Measurements from ENCODE around the gene F5.
"Not testable (repeated sequence)": the region's sequence is repeated elsewhere in the genome, so short reads cannot be mapped to it uniquely, and the experiment has no call there.

F5 gene

GRCh38 chr1:169514566-169515270 lies 71.6 kb downstream of the F5 start:
- Histone ChIP-seq H3K9me3 (ENCODE audit: insufficient read depth, low read depth, low read length) (no peaks in the 10 kb centered on the region), H3K36me3 (ENCODE audit: insufficient read depth, low read depth, low read length) (no peaks in the 10 kb centered on the region), H3K4me3 (ENCODE audit: low read length) (no peak overlapping the region), H3K9ac (ENCODE audit: low read depth, low read length) (no peak overlapping the region), H3K4me1 (ENCODE audit: insufficient read depth, low read length) (peaks cover 4% of the 10 kb centered on the region; the same call in 1 of the 2 replicates), H3K27ac (ENCODE audit: low read length) (no peak overlapping the region), H3K27me3 (ENCODE audit: insufficient read depth, low read length) (no peaks in the 10 kb centered on the region)

GRCh38 chr1:169513208-169513607 lies 73.1 kb downstream of the F5 start:
- Histone ChIP-seq H3K27me3 (ENCODE audit: insufficient read depth, low read length) (no peaks in the 10 kb centered on the region), H3K9me3 (ENCODE audit: insufficient read depth, low read depth, low read length) (no peaks in the 10 kb centered on the region), H3K9ac (ENCODE audit: low read depth, low read length) (no peak overlapping the region), H3K4me3 (ENCODE audit: low read length) (no peak overlapping the region), H3K27ac (ENCODE audit: low read length) (no peak overlapping the region), H3K36me3 (ENCODE audit: insufficient read depth, low read depth, low read length) (no peaks in the 10 kb centered on the region), H3K4me1 (ENCODE audit: insufficient read depth, low read length) (peaks cover 4% of the 10 kb centered on the region; the same call in 1 of the 2 replicates)

- H3K4me1 ChIP-seq (ENCODE audit: insufficient read depth, low read length): peaks cover 4% of the 10 kb centered on the region; the same call in 1 of the 2 replicates
- no peaks in the 10 kb centered on the region for H3K36me3 ChIP-seq (ENCODE audit: insufficient read depth, low read depth, low read length)
- H3K9ac ChIP-seq (ENCODE audit: low read depth, low read length): no peak overlapping the region
- no peaks in the 10 kb centered on the region for H3K27me3 ChIP-seq (ENCODE audit: insufficient read depth, low read length)
- H3K9me3 ChIP-seq (ENCODE audit: insufficient read depth, low read depth, low read length): no peaks in the 10 kb centered on the region
- H3K27ac ChIP-seq (ENCODE audit: low read length): no peak overlapping the region
- H3K4me3 ChIP-seq (ENCODE audit: low read length): no peak overlapping the region
Observed at GRCh38 chr1:169511316-169512005, 74.8 kb downstream of the F5 start.

GRCh38 chr1:169510060-169510459 lies 76.2 kb downstream of the F5 start:
- H3K9me3 ChIP-seq (ENCODE audit: insufficient read depth, low read depth, low read length): no peaks in the 10 kb centered on the region
- no peak overlapping the region for H3K9ac ChIP-seq (ENCODE audit: low read depth, low read length)
- H3K4me3 ChIP-seq (ENCODE audit: low read length): no peak overlapping the region
- H3K4me1 ChIP-seq (ENCODE audit: insufficient read depth, low read length): peaks cover 4% of the 10 kb centered on the region; the same call in 1 of the 2 replicates
- H3K27me3 ChIP-seq (ENCODE audit: insufficient read depth, low read length): no peaks in the 10 kb centered on the region
- no peak overlapping the region for H3K27ac ChIP-seq (ENCODE audit: low read length)
- no peaks in the 10 kb centered on the region for H3K36me3 ChIP-seq (ENCODE audit: insufficient read depth, low read depth, low read length)

DNA sequence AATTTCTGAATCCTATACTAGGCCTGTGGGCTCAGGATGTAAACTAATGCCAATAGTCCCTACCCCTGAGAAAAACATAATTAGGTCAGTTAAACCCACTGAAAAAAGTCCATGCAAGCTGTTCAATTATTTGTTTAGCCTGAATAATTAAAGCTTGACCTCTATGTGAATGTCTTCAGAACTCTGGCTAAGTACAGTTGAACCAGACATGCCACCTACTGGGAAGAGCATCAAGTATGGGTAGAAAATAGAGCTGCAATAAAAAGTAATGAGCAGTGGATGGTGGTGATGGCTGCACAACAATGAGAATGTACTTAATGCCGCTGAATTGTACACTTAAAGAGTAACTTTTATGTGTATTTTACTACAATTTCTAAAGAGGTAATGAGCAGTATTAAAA lies 76.9 kb downstream of the F5 start:
- no peak overlapping the region for H3K27ac ChIP-seq (ENCODE audit: low read length)
- no peaks in the 10 kb centered on the region for H3K27me3 ChIP-seq (ENCODE audit: insufficient read depth, low read length)
- H3K4me1 ChIP-seq (ENCODE audit: insufficient read depth, low read length): peaks cover 4% of the 10 kb centered on the region; the same call in 1 of the 2 replicates
- no peaks in the 10 kb centered on the region for H3K9me3 ChIP-seq (ENCODE audit: insufficient read depth, low read depth, low read length)
- no peak overlapping the region for H3K9ac ChIP-seq (ENCODE audit: low read depth, low read length)
- no peaks in the 10 kb centered on the region for H3K36me3 ChIP-seq (ENCODE audit: insufficient read depth, low read depth, low read length)
- no peak overlapping the region for H3K4me3 ChIP-seq (ENCODE audit: low read length)

DNA sequence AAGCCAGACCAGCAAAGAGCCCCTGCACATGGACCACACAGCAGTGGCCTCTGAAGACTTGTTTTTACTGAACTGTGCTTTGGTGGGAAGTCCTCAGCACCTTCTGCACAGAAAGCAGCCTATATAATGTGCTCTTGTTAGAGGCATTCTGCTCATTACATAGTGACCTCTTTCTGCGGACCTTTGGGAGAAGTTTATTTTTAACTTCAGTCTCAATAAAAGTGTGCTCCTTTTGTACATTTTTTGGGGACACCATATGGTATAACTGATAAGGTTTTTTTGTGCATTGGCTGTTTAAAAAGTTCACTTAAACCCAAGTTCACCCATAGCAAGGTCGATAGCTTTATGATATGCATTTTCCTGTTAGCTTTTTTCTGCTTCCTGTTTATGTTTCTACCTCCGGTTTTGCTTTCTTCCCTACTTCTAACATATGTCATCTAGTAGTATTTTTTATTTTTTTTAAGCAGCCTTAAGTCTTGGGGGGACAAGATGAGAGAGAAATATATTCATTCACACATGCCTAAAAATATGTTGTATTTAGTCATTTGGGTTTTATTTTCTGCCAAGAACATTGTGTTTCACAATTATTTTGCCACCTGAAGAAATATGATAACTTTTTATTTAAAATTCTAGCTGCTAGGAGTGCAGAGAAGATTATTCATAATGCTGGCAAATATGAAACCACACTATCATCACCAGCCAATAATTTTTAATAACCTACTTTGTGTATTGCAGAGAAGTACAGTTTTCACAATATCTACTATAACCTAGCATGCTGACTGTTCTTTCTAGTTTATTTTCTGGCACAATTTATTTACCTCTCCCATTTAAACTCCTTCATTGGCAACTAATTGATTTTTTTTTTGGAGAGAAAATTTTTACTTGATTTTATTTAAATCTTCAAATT lies 77.6 kb downstream of the F5 start:
- Histone ChIP-seq H3K27ac (ENCODE audit: low read length) (no peak overlapping the region), H3K36me3 (ENCODE audit: insufficient read depth, low read depth, low read length) (no peaks in the 10 kb centered on the region), H3K27me3 (ENCODE audit: insufficient read depth, low read length) (no peaks in the 10 kb centered on the region), H3K9me3 (ENCODE audit: insufficient read depth, low read depth, low read length) (no peaks in the 10 kb centered on the region), H3K4me1 (ENCODE audit: insufficient read depth, low read length) (peaks cover 4% of the 10 kb centered on the region; the same call in 1 of the 2 replicates), H3K9ac (ENCODE audit: low read depth, low read length) (no peak overlapping the region), H3K4me3 (ENCODE audit: low read length) (no peak overlapping the region)

GRCh38 chr1:169507413-169507812 lies 78.9 kb downstream of the F5 start:
- H3K27ac ChIP-seq (ENCODE audit: low read length): no peak overlapping the region
- no peaks in the 10 kb centered on the region for H3K36me3 ChIP-seq (ENCODE audit: insufficient read depth, low read depth, low read length)
- no peak overlapping the region for H3K9ac ChIP-seq (ENCODE audit: low read depth, low read length)
- no peak overlapping the region for H3K4me3 ChIP-seq (ENCODE audit: low read length)
- no peaks in the 10 kb centered on the region for H3K27me3 ChIP-seq (ENCODE audit: insufficient read depth, low read length)
- no peaks in the 10 kb centered on the region; the same call in 1 of the 2 replicates for H3K4me1 ChIP-seq (ENCODE audit: insufficient read depth, low read length)
- H3K9me3 ChIP-seq (ENCODE audit: insufficient read depth, low read depth, low read length): no peaks in the 10 kb centered on the region

DNA sequence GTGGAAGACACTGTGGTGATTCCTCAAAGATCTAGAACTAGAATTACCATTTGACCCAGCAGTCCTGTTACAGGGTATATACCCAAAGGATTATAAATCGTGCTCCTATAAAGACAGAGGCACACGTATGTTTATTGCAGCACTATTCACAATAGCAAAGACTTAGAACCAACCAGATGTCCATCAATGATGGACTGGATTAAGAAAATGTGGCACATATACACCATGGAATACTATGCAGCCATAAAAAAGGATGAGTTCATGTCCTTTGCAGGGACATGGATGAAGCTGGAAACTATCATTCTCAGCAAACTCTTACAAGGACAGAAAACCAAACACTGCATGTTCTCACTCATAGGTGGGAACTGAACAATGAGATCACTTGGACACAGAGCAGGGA lies 82.7 kb downstream of the F5 start:
- H3K4me3 ChIP-seq (ENCODE audit: low read length); H3K9ac ChIP-seq (ENCODE audit: low read depth, low read length); H3K27me3 ChIP-seq (ENCODE audit: insufficient read depth, low read length); H3K36me3 ChIP-seq (ENCODE audit: insufficient read depth, low read depth, low read length); H3K9me3 ChIP-seq (ENCODE audit: insufficient read depth, low read depth, low read length); H3K4me1 ChIP-seq (ENCODE audit: insufficient read depth, low read length); H3K27ac ChIP-seq (ENCODE audit: low read length): not testable (repeated sequence)

- H3K4me3 ChIP-seq (ENCODE audit: low read length): no peak overlapping the region
- H3K36me3 ChIP-seq (ENCODE audit: insufficient read depth, low read depth, low read length): no peaks in the 10 kb centered on the region
- H3K27ac ChIP-seq (ENCODE audit: low read length): no peak overlapping the region
- H3K27me3 ChIP-seq (ENCODE audit: insufficient read depth, low read length): no peaks in the 10 kb centered on the region
- H3K9ac ChIP-seq (ENCODE audit: low read depth, low read length): no peak overlapping the region
- no peaks in the 10 kb centered on the region for H3K9me3 ChIP-seq (ENCODE audit: insufficient read depth, low read depth, low read length)
- H3K4me1 ChIP-seq (ENCODE audit: insufficient read depth, low read length): no peaks in the 10 kb centered on the region
Observed at GRCh38 chr1:169499807-169500206, 86.5 kb downstream of the F5 start.

DNA sequence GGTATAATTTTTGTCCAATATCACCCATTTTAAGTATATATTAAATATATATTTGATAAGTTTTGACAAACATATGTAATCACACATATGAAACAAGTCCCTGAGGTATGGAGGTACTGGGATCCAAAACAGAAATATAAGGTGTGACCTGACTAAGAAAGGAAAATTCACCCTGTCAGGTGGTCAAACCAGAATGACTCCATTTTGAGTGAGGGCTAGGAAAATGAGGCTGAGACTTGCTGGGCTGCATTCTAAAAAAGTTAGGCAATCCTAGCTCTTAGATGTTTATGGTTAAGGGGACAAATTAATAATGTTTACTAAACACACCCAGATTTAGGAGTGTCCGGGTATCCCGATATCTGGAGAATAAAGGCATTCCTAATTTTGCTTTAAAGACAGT lies 89.0 kb downstream of the F5 start:
- Histone ChIP-seq H3K27me3 (ENCODE audit: insufficient read depth, low read length) (no peaks in the 10 kb centered on the region), H3K9ac (ENCODE audit: low read depth, low read length) (no peak overlapping the region), H3K4me1 (ENCODE audit: insufficient read depth, low read length) (no peaks in the 10 kb centered on the region), H3K4me3 (ENCODE audit: low read length) (no peak overlapping the region), H3K9me3 (ENCODE audit: insufficient read depth, low read depth, low read length) (no peaks in the 10 kb centered on the region), H3K36me3 (ENCODE audit: insufficient read depth, low read depth, low read length) (no peaks in the 10 kb centered on the region), H3K27ac (ENCODE audit: low read length) (no peak overlapping the region)

DNA sequence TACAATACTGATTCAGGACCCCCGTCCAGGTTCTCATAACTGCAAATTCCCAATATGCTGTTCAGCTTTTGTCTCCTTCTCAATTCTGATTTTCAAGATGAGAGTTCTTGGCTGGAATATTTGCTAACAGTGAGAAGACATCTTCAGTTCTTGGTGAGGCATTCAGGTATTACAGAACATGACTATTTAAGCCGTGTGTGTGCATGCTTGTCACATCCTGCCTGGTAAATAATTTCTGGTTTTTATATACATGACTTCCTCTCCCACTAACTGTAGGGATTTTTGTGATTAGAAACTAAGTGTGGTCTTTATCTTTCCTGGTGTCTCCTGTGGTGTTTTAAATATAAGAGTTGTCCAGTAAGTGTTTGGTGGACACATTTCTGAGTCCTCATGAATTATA lies 90.4 kb downstream of the F5 start:
- Histone ChIP-seq H3K36me3 (ENCODE audit: insufficient read depth, low read depth, low read length) (no peaks in the 10 kb centered on the region), H3K4me3 (ENCODE audit: low read length) (no peak overlapping the region), H3K27me3 (ENCODE audit: insufficient read depth, low read length) (no peaks in the 10 kb centered on the region), H3K4me1 (ENCODE audit: insufficient read depth, low read length) (no peaks in the 10 kb centered on the region), H3K27ac (ENCODE audit: low read length) (no peak overlapping the region), H3K9ac (ENCODE audit: low read depth, low read length) (no peak overlapping the region), H3K9me3 (ENCODE audit: insufficient read depth, low read depth, low read length) (no peaks in the 10 kb centered on the region)

All from iPS-20b (cell line).